ENCODE data around the gene ST3GAL5.

DNA sequence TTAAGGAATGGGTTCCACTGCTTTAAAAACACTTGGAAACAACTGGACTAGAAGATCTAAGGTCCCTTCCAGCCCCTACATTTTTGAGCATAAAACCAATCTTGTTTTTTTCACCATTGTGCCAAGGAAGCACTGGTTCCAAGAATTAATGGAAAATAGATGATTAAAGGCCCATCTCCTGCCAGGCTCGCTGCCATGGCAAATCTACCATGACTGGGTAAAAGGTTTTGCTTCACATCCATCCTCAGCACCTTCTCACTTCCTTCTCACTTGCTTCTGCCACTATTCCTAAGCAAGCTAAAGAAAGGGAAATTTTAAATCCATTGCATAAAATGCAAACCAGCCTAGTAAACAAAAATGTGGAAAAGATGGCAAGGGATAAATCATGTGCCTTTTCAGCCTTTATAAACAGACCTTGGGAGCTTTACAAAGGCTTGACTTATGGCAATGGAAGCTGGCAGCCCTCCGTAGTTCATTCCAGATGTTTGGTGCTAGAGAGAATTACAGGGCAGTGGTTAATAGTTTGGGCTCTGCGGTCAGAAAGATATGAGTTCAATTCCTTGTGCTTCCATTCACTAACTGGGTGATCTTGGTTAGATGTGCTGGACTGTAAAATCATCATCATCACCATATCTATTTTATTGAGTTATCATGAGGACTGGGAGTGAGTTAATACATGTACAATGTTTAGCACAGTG, 27.0 kb upstream of the ST3GAL5 start:
- no peak for TF ChIP-seq EZH2 (IDR thresholded peaks at IDR 0.05; ENCODE audit: borderline replicate concordance, low read depth, low read length, poor library complexity, severe bottlenecking)
- TF ChIP-seq, protein P1, sequence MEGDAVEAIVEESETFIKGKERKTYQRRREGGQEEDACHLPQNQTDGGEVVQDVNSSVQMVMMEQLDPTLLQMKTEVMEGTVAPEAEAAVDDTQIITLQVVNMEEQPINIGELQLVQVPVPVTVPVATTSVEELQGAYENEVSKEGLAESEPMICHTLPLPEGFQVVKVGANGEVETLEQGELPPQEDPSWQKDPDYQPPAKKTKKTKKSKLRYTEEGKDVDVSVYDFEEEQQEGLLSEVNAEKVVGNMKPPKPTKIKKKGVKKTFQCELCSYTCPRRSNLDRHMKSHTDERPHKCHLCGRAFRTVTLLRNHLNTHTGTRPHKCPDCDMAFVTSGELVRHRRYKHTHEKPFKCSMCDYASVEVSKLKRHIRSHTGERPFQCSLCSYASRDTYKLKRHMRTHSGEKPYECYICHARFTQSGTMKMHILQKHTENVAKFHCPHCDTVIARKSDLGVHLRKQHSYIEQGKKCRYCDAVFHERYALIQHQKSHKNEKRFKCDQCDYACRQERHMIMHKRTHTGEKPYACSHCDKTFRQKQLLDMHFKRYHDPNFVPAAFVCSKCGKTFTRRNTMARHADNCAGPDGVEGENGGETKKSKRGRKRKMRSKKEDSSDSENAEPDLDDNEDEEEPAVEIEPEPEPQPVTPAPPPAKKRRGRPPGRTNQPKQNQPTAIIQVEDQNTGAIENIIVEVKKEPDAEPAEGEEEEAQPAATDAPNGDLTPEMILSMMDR (conservative IDR thresholded peaks at IDR 0.05; ENCODE audit: low read depth, low read length), result no peak

All from A673 (cell line).